GM23338 (cell line): ENCODE measurements around the gene USP7.

Source experiments
- CREB1 ChIP-seq: fragments of 250-450 bp; sonication (Bioruptor Pico); IDR thresholded peaks from 2 replicates; pipeline ENCODE4 v1.5.0; 2020; ENCODE audit warnings: low read depth, mild to moderate bottlenecking, moderate library complexity
- EZH2 ChIP-seq: fragments of 200-600 bp; sonication (generic); IDR thresholded peaks from one replicate; pipeline ENCODE4 v1.8.0; 2017; ENCODE audit warnings: antibody characterized with exemption, mild to moderate bottlenecking, low read depth; ENCODE audit not compliant: unreplicated experiment
- EZH2phosphoT487 ChIP-seq: fragments of 200-600 bp; sonication (generic); IDR thresholded peaks from one replicate; pipeline ENCODE4 v1.8.1; 2018; ENCODE audit warnings: antibody characterized with exemption; ENCODE audit not compliant: unreplicated experiment
- JUNB ChIP-seq: IDR thresholded peaks from one replicate; pipeline ENCODE4 v1.6.1; 2016; ENCODE audit warnings: antibody characterized with exemption; ENCODE audit not compliant: unreplicated experiment
- NANOG ChIP-seq: IDR thresholded peaks from 2 replicates; pipeline ENCODE4 v1.6.1; 2016; ENCODE audit warnings: antibody characterized with exemption, borderline replicate concordance
- POLR2AphosphoS5 ChIP-seq: IDR thresholded peaks from 2 replicates; pipeline ENCODE4 v1.6.1; 2016; ENCODE audit warnings: antibody characterized with exemption, low read depth
- ZNF114 ChIP-seq: fragments of 250-450 bp; sonication (Bioruptor Pico); IDR thresholded peaks from 2 replicates; pipeline ENCODE4 v1.5.0; 2020; ENCODE audit warnings: mild to moderate bottlenecking, moderate library complexity
- TF ChIP-seq, protein P1 (sequence below), 2 experiments: fragments of 200-600 bp in 1 of 2; sonication (generic) in 1 of 2; conservative IDR thresholded peaks; 2 replicates each; pipeline versions ENCODE4 v1.5.1 to v1.6.1; 2016 to 2017; ENCODE audit warnings: antibody characterized with exemption in 2 of 2, low read depth in 2 of 2, mild to moderate bottlenecking in 2 of 2, moderate library complexity in 1 of 2
- TF ChIP-seq, protein P2 (sequence below): IDR thresholded peaks from one replicate; pipeline ENCODE4 v1.6.1; 2018; ENCODE audit warnings: antibody characterized with exemption; ENCODE audit not compliant: unreplicated experiment
- TF ChIP-seq, protein P3 (sequence below): fragments of 250-450 bp; sonication (Bioruptor Pico); IDR thresholded peaks from 2 replicates; pipeline ENCODE4 v1.5.0; 2020; ENCODE audit warnings: mild to moderate bottlenecking, moderate library complexity
- TF ChIP-seq, protein P4 (sequence below): IDR thresholded peaks from 2 replicates; pipeline ENCODE4 v1.6.1; 2016; ENCODE audit warnings: antibody characterized with exemption

DNA sequence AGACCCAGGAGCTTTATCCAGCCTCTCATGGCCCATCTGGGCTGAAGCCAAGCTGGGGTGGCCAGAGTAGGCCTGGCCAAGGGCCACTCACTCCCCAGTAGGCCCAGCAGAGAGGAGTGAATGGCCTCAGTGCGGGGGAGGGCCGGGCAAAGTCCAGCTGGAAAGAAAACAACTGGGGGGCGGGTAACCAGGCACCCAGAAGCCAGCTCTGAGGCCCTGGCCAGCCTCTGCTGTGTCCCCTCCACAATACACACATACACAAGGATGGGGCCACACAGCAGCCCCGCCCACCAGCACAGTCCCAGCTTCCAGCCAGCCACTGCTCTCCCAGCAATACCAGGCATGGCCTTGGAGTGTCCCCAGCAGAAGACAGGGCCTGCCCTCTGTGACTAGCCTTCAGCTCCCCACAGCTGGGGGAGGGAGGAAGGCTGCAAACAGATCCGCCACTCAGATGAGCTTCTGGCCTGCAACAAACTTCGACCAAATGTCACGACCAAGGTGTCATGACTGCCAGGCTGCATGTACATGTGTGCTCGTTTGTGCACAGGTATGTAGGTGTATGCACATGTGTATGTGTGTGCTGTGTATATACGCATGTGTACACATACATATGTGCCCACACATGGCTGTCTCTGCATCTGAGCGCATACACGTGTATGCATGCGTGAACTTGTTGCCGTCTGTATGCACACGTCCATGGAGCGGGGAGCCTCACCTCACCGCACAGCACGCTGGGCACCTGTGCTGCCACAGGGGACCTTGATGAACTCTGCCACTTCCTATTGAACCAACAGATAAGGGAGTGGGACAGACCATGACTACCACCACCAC lies 99.9 kb downstream of the USP7 start:
- TF ChIP-seq, protein P1, sequence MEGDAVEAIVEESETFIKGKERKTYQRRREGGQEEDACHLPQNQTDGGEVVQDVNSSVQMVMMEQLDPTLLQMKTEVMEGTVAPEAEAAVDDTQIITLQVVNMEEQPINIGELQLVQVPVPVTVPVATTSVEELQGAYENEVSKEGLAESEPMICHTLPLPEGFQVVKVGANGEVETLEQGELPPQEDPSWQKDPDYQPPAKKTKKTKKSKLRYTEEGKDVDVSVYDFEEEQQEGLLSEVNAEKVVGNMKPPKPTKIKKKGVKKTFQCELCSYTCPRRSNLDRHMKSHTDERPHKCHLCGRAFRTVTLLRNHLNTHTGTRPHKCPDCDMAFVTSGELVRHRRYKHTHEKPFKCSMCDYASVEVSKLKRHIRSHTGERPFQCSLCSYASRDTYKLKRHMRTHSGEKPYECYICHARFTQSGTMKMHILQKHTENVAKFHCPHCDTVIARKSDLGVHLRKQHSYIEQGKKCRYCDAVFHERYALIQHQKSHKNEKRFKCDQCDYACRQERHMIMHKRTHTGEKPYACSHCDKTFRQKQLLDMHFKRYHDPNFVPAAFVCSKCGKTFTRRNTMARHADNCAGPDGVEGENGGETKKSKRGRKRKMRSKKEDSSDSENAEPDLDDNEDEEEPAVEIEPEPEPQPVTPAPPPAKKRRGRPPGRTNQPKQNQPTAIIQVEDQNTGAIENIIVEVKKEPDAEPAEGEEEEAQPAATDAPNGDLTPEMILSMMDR (conservative IDR thresholded peaks at IDR 0.05; ENCODE audit: low read depth in 2 of 2), result peak in 1 of 2 experiments; percentile 23; a peak in 2 of 4 replicates
- TF ChIP-seq EZH2, result no peak
- TF ChIP-seq, protein P2, sequence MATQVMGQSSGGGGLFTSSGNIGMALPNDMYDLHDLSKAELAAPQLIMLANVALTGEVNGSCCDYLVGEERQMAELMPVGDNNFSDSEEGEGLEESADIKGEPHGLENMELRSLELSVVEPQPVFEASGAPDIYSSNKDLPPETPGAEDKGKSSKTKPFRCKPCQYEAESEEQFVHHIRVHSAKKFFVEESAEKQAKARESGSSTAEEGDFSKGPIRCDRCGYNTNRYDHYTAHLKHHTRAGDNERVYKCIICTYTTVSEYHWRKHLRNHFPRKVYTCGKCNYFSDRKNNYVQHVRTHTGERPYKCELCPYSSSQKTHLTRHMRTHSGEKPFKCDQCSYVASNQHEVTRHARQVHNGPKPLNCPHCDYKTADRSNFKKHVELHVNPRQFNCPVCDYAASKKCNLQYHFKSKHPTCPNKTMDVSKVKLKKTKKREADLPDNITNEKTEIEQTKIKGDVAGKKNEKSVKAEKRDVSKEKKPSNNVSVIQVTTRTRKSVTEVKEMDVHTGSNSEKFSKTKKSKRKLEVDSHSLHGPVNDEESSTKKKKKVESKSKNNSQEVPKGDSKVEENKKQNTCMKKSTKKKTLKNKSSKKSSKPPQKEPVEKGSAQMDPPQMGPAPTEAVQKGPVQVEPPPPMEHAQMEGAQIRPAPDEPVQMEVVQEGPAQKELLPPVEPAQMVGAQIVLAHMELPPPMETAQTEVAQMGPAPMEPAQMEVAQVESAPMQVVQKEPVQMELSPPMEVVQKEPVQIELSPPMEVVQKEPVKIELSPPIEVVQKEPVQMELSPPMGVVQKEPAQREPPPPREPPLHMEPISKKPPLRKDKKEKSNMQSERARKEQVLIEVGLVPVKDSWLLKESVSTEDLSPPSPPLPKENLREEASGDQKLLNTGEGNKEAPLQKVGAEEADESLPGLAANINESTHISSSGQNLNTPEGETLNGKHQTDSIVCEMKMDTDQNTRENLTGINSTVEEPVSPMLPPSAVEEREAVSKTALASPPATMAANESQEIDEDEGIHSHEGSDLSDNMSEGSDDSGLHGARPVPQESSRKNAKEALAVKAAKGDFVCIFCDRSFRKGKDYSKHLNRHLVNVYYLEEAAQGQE, result no peak
- peak; percentile 28; the same call in 1 of the 2 replicates for TF ChIP-seq POLR2AphosphoS5
- no peak for TF ChIP-seq JUNB
- TF ChIP-seq EZH2phosphoT487, result no peak
- TF ChIP-seq CREB1, result no peak
- TF ChIP-seq NANOG, result no peak
- TF ChIP-seq, protein P3, sequence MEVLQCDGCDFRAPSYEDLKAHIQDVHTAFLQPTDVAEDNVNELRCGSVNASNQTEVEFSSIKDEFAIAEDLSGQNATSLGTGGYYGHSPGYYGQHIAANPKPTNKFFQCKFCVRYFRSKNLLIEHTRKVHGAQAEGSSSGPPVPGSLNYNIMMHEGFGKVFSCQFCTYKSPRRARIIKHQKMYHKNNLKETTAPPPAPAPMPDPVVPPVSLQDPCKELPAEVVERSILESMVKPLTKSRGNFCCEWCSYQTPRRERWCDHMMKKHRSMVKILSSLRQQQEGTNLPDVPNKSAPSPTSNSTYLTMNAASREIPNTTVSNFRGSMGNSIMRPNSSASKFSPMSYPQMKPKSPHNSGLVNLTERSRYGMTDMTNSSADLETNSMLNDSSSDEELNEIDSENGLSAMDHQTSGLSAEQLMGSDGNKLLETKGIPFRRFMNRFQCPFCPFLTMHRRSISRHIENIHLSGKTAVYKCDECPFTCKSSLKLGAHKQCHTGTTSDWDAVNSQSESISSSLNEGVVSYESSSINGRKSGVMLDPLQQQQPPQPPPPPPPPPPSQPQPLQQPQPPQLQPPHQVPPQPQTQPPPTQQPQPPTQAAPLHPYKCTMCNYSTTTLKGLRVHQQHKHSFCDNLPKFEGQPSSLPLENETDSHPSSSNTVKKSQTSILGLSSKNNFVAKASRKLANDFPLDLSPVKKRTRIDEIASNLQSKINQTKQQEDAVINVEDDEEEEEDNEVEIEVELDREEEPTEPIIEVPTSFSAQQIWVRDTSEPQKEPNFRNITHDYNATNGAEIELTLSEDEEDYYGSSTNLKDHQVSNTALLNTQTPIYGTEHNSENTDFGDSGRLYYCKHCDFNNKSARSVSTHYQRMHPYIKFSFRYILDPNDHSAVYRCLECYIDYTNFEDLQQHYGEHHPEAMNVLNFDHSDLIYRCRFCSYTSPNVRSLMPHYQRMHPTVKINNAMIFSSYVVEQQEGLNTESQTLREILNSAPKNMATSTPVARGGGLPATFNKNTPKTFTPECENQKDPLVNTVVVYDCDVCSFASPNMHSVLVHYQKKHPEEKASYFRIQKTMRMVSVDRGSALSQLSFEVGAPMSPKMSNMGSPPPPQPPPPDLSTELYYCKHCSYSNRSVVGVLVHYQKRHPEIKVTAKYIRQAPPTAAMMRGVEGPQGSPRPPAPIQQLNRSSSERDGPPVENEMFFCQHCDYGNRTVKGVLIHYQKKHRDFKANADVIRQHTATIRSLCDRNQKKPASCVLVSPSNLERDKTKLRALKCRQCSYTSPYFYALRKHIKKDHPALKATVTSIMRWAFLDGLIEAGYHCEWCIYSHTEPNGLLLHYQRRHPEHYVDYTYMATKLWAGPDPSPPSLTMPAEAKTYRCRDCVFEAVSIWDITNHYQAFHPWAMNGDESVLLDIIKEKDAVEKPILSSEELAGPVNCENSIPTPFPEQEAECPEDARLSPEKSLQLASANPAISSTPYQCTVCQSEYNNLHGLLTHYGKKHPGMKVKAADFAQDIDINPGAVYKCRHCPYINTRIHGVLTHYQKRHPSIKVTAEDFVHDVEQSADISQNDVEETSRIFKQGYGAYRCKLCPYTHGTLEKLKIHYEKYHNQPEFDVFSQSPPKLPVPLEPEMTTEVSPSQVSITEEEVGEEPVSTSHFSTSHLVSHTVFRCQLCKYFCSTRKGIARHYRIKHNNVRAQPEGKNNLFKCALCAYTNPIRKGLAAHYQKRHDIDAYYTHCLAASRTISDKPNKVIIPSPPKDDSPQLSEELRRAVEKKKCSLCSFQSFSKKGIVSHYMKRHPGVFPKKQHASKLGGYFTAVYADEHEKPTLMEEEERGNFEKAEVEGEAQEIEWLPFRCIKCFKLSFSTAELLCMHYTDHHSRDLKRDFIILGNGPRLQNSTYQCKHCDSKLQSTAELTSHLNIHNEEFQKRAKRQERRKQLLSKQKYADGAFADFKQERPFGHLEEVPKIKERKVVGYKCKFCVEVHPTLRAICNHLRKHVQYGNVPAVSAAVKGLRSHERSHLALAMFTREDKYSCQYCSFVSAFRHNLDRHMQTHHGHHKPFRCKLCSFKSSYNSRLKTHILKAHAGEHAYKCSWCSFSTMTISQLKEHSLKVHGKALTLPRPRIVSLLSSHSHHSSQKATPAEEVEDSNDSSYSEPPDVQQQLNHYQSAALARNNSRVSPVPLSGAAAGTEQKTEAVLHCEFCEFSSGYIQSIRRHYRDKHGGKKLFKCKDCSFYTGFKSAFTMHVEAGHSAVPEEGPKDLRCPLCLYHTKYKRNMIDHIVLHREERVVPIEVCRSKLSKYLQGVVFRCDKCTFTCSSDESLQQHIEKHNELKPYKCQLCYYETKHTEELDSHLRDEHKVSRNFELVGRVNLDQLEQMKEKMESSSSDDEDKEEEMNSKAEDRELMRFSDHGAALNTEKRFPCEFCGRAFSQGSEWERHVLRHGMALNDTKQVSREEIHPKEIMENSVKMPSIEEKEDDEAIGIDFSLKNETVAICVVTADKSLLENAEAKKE, result no peak
- TF ChIP-seq ZNF114 (CRISPR knock-in tag), result no peak
- TF ChIP-seq, protein P4, sequence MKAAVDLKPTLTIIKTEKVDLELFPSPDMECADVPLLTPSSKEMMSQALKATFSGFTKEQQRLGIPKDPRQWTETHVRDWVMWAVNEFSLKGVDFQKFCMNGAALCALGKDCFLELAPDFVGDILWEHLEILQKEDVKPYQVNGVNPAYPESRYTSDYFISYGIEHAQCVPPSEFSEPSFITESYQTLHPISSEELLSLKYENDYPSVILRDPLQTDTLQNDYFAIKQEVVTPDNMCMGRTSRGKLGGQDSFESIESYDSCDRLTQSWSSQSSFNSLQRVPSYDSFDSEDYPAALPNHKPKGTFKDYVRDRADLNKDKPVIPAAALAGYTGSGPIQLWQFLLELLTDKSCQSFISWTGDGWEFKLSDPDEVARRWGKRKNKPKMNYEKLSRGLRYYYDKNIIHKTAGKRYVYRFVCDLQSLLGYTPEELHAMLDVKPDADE, result no peak
